Measurements from ENCODE around the gene ERMP1.

ERMP1 gene

GRCh38 chr9:5854063-5854790 is 21.3 kb upstream of the ERMP1 start:
- TF ChIP-seq CTCF (IDR thresholded peaks at IDR 0.05; ENCODE audit: insufficient read depth, low read depth, low read length, missing control alignments), result no peak
- no peak for DNase-seq (ENCODE audit: low read depth)
- H3K4me3 ChIP-seq (ENCODE audit: low read length), result no peak overlapping the region

- no peak overlapping the region for H3K4me3 ChIP-seq (ENCODE audit: low read length)
- TF ChIP-seq CTCF (IDR thresholded peaks at IDR 0.05; ENCODE audit: insufficient read depth, low read depth, low read length, missing control alignments), result no peak
- no peak for DNase-seq (ENCODE audit: low read depth)
These were observed 20.7 kb upstream of the ERMP1 start for GRCh38 chr9:5853617-5854016.

GRCh38 chr9:5852987-5853386 is 20.1 kb upstream of the ERMP1 start:
- no peak overlapping the region for H3K4me3 ChIP-seq (ENCODE audit: low read length)
- DNase-seq (ENCODE audit: low read depth), result no peak
- TF ChIP-seq CTCF (IDR thresholded peaks at IDR 0.05; ENCODE audit: insufficient read depth, low read depth, low read length, missing control alignments), result no peak

- no peak for TF ChIP-seq CTCF (IDR thresholded peaks at IDR 0.05; ENCODE audit: insufficient read depth, low read depth, low read length, missing control alignments)
- no peak overlapping the region for H3K4me3 ChIP-seq (ENCODE audit: low read length)
- DNase-seq (ENCODE audit: low read depth), result peak; percentile 95
These were observed 18.5 kb upstream of the ERMP1 start for GRCh38 chr9:5851445-5851844.

GRCh38 chr9:5850724-5851122 is 17.8 kb upstream of the ERMP1 start:
- no peak overlapping the region for H3K4me3 ChIP-seq (ENCODE audit: low read length)
- DNase-seq (ENCODE audit: low read depth), result peak; percentile 53
- TF ChIP-seq CTCF (IDR thresholded peaks at IDR 0.05; ENCODE audit: insufficient read depth, low read depth, low read length, missing control alignments), result no peak

- H3K4me3 ChIP-seq (ENCODE audit: low read length), result no peak overlapping the region
- DNase-seq (ENCODE audit: low read depth), result no peak
- TF ChIP-seq CTCF (IDR thresholded peaks at IDR 0.05; ENCODE audit: insufficient read depth, low read depth, low read length, missing control alignments), result no peak
These were observed 15.5 kb upstream of the ERMP1 start for GRCh38 chr9:5848372-5848882.

GRCh38 chr9:5846501-5846921 is 13.6 kb upstream of the ERMP1 start:
- peak; percentile 75 for DNase-seq (ENCODE audit: low read depth)
- H3K4me3 ChIP-seq (ENCODE audit: low read length), result no peak overlapping the region
- no peak for TF ChIP-seq CTCF (IDR thresholded peaks at IDR 0.05; ENCODE audit: insufficient read depth, low read depth, low read length, missing control alignments)
